ENCODE measurements around the gene CHTF18. TPM values are rescaled to one million over a fixed set of nuclear protein-coding genes. Genes with fewer than 3 reads are reported as not detected.

The CHTF18 gene
- total RNA-seq, 2 experiments from 2014 or later = 125 to 146 TPM

- no TSS peak for BruUV-seq (replicated peaks)
- Histone ChIP-seq H3K4me2 (ENCODE audit: low read length) (no peak overlapping the region), H3K79me2 (ENCODE audit: insufficient read depth, low read depth, low read length) (peaks cover 19% of the 10 kb centered on the region; the same call in 1 of the 2 replicates), H3K9me3 (ENCODE audit: low read length) (no peaks in the 10 kb centered on the region), H3K36me3 (ENCODE audit: insufficient read depth, low read length) (peaks cover 28% of the 10 kb centered on the region), H4K20me1 (ENCODE audit: insufficient read depth, low read length) (0 out of 2 replicates have a peak, but pooled peaks cover 4% of the 10 kb centered on the region), H3K4me3 (ENCODE audit: low read depth, low read length, poor library complexity, severe bottlenecking) (no peak overlapping the region), H3K9me2 (ENCODE audit: insufficient read depth, low read length) (no peaks in the 10 kb centered on the region), H2AFZ (ENCODE audit: low read length) (no peak overlapping the region), H3K4me1 (ENCODE audit: insufficient read depth, low read length, poor library complexity, severe bottlenecking) (peaks cover 9% of the 10 kb centered on the region), H3K27ac (ENCODE audit: low read depth, low read length, poor library complexity, severe bottlenecking) (no peak overlapping the region)
- DNase-seq (ENCODE audit: low spot score) = no peak
- ChIA-PET CTCF (ENCODE audit: unreplicated experiment) (no interaction called here), POLR2A (no interaction called here)
- no peak for TF ChIP-seq CTCF (conservative IDR thresholded peaks at IDR 0.05; ENCODE audit: low read length)
- TF ChIP-seq EZH2phosphoT487 (IDR thresholded peaks at IDR 0.05; ENCODE audit: borderline replicate concordance, low read depth, low read length) = no peak
- intact Hi-C loops (cut with micrococcal nuclease; ENCODE audit: unreplicated experiment) = no loop called here
Measured at GRCh38 chr16:783404-784161, 4.8 kb upstream of the CHTF18 start.

- Histone ChIP-seq H3K9me3 (ENCODE audit: low read length) (no peaks in the 10 kb centered on the region), H3K4me3 (ENCODE audit: low read depth, low read length, poor library complexity, severe bottlenecking) (no peak overlapping the region), H3K4me1 (ENCODE audit: insufficient read depth, low read length, poor library complexity, severe bottlenecking) (peaks cover 13% of the 10 kb centered on the region), H4K20me1 (ENCODE audit: insufficient read depth, low read length) (0 out of 2 replicates have a peak, but pooled peaks cover 4% of the 10 kb centered on the region), H3K9me2 (ENCODE audit: insufficient read depth, low read length) (no peaks in the 10 kb centered on the region), H3K4me2 (ENCODE audit: low read length) (no peak overlapping the region), H3K27ac (ENCODE audit: low read depth, low read length, poor library complexity, severe bottlenecking) (no peak overlapping the region), H3K36me3 (ENCODE audit: insufficient read depth, low read length) (peaks cover 31% of the 10 kb centered on the region), H2AFZ (ENCODE audit: low read length) (no peak overlapping the region), H3K79me2 (ENCODE audit: insufficient read depth, low read depth, low read length) (peaks cover 28% of the 10 kb centered on the region)
- intact Hi-C loops (cut with micrococcal nuclease; ENCODE audit: unreplicated experiment) = no loop called here
- BruUV-seq (replicated peaks) = no TSS peak
- CTCF ChIA-PET (ENCODE audit: unreplicated experiment) = interaction anchor here (0.6 kb wide), 1 partner anchor 297 kb away, joined by 4 read pairs; no protein-coding TSS in a partner anchor
- no peak for TF ChIP-seq CTCF (conservative IDR thresholded peaks at IDR 0.05; ENCODE audit: low read length)
- TF ChIP-seq EZH2phosphoT487 (IDR thresholded peaks at IDR 0.05; ENCODE audit: borderline replicate concordance, low read depth, low read length) = no peak
- POLR2A ChIA-PET = no interaction called here
- DNase-seq (ENCODE audit: low spot score) = no peak
Measured at GRCh38 chr16:784431-784830, 4.0 kb upstream of the CHTF18 start.

Data from OCI-LY7 (cell line).